Vagina (tissue), 2 donors: ENCODE results near the gene FCHO1.

ENCODE experiments used
- POLR2A ChIP-seq, 2 donors: fragments of 450-650 bp; IDR thresholded peaks; one replicate each; pipeline ENCODE4 v1.6.1; 2017; ENCODE audit warnings: antibody characterized with exemption in 2 of 2, mild to moderate bottlenecking in 2 of 2, moderate library complexity in 2 of 2
- POLR2AphosphoS5 ChIP-seq, 2 donors: sonication (generic); formaldehyde crosslinking; IDR thresholded peaks; one replicate each; pipeline ENCODE4 v1.9.0; 2017; ENCODE audit warnings: antibody characterized with exemption in 2 of 2, mild to moderate bottlenecking in 2 of 2, low read depth in 1 of 2; ENCODE audit not compliant: insufficient read depth in 1 of 2
- TF ChIP-seq, protein P1 (sequence below), 3 experiments: fragments of 450-650 bp in 2 of 3; fragments of 200-600 bp in 1 of 3; sonication (generic) in 1 of 3; IDR thresholded peaks; one replicate each; pipeline ENCODE4 v1.5.1; 2017 to 2019; ENCODE audit warnings: antibody characterized with exemption in 3 of 3, mild to moderate bottlenecking in 2 of 3, moderate library complexity in 2 of 3

DNA sequence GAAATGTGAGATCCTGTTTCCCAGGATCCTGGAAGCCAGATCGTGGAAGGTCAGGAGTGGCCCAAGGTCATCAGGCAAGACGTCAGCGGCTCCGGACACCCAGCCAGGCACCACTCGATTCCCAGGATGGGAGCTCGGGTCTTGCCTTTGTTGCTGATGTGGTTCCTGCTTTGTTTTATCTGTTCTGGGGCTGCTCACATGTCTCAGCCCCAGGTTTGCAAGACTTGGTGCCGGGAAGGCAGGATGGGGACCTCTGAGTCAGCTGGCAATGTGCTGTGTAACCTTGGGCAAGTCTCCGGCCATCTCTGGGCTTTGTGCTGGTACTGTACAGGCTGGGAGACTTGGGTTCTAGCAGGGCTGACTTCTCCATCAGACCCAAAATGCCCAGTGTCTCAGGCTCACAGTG, 1.4 kb upstream of the FCHO1 start:
- TF ChIP-seq POLR2AphosphoS5 (IDR thresholded peaks at IDR 0.05; ENCODE audit: insufficient read depth in 1 of 2, low read depth in 1 of 2), result no peak
- TF ChIP-seq, protein P1, sequence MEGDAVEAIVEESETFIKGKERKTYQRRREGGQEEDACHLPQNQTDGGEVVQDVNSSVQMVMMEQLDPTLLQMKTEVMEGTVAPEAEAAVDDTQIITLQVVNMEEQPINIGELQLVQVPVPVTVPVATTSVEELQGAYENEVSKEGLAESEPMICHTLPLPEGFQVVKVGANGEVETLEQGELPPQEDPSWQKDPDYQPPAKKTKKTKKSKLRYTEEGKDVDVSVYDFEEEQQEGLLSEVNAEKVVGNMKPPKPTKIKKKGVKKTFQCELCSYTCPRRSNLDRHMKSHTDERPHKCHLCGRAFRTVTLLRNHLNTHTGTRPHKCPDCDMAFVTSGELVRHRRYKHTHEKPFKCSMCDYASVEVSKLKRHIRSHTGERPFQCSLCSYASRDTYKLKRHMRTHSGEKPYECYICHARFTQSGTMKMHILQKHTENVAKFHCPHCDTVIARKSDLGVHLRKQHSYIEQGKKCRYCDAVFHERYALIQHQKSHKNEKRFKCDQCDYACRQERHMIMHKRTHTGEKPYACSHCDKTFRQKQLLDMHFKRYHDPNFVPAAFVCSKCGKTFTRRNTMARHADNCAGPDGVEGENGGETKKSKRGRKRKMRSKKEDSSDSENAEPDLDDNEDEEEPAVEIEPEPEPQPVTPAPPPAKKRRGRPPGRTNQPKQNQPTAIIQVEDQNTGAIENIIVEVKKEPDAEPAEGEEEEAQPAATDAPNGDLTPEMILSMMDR (IDR thresholded peaks at IDR 0.05), result no peak
- TF ChIP-seq POLR2A (IDR thresholded peaks at IDR 0.05), result no peak
